Fibroblast of peridontal ligament (primary cell): ENCODE data around the gene DENR.
"Not testable (repeated sequence)": the region's sequence is repeated elsewhere in the genome, so short reads cannot be mapped to it uniquely, and the experiment has no call there.

ENCODE experiments used
- DNase-seq: peaks from one replicate; pipeline ENCODE4 v3.0.0-alpha.2; 2010; ENCODE audit errors: extremely low read depth

The DENR gene

GRCh38 chr12:122740351-122740750, 12.3 kb upstream of the DENR start:
- DNase-seq, result no peak

GRCh38 chr12:122743895-122744525, 8.6 kb upstream of the DENR start:
- DNase-seq, result no peak

GRCh38 chr12:122747224-122748135, 5.1 kb upstream of the DENR start:
- DNase-seq, result no peak

- DNase-seq, result no peak
Observed at GRCh38 chr12:122749569-122750332, 2.9 kb upstream of the DENR start.

- DNase-seq, result not testable (repeated sequence)
Observed at GRCh38 chr12:122750781-122751515, 1.7 kb upstream of the DENR start.

GRCh38 chr12:122753319-122753650, 661 bp downstream of the DENR start:
- no peak for DNase-seq

- no peak for DNase-seq
Observed at GRCh38 chr12:122754790-122755189, 2.2 kb downstream of the DENR start.

- DNase-seq, result no peak
Observed at GRCh38 chr12:122757568-122757967, 4.9 kb downstream of the DENR start.

GRCh38 chr12:122785503-122785902, 32.9 kb downstream of the DENR start:
- DNase-seq, result no peak

- peak; percentile 59 for DNase-seq
Observed at GRCh38 chr12:122788387-122788786, 35.8 kb downstream of the DENR start.

GRCh38 chr12:122789637-122790036, 37.0 kb downstream of the DENR start:
- no peak for DNase-seq

GRCh38 chr12:122790393-122791075, 37.9 kb downstream of the DENR start:
- no peak for DNase-seq

- peak; percentile 83 for DNase-seq
Observed at GRCh38 chr12:122793685-122794106, 41.1 kb downstream of the DENR start.

GRCh38 chr12:122795807-122796206, 43.2 kb downstream of the DENR start:
- DNase-seq, result no peak

GRCh38 chr12:122799641-122800243, 47.1 kb downstream of the DENR start:
- no peak for DNase-seq

- DNase-seq, result no peak
Observed at GRCh38 chr12:122803937-122804336, 51.3 kb downstream of the DENR start.

- not testable (repeated sequence) for DNase-seq
Observed at GRCh38 chr12:122804957-122805356, 52.3 kb downstream of the DENR start.

GRCh38 chr12:122807651-122808050, 55.0 kb downstream of the DENR start:
- DNase-seq, result no peak

- DNase-seq, result no peak
Observed at GRCh38 chr12:122811777-122812176, 59.2 kb downstream of the DENR start.

- DNase-seq, result no peak
Observed at GRCh38 chr12:122813310-122813713, 60.7 kb downstream of the DENR start.
